Mammary epithelial cell (primary cell): Measurements from ENCODE around the gene GLCE.

ENCODE experiments used
- EZH2 ChIP-seq: IDR thresholded peaks from 2 replicates; pipeline ENCODE4 v1.6.1; 2012; ENCODE audit warnings: low read length, inconsistent platforms, borderline replicate concordance
- TF ChIP-seq, protein P1 (sequence below), 2 donors: IDR thresholded peaks in 1 of 2; conservative IDR thresholded peaks in 1 of 2; 2 replicates each; pipeline ENCODE4 v1.5.1; 2011 to 2012; ENCODE audit warnings: inconsistent platforms in 2 of 2, low read length in 2 of 2, mild to moderate bottlenecking in 2 of 2, control low read depth in 1 of 2, low read depth in 1 of 2; ENCODE audit not compliant: insufficient read depth in 1 of 2; ENCODE audit errors: extremely low read depth in 1 of 2

DNA sequence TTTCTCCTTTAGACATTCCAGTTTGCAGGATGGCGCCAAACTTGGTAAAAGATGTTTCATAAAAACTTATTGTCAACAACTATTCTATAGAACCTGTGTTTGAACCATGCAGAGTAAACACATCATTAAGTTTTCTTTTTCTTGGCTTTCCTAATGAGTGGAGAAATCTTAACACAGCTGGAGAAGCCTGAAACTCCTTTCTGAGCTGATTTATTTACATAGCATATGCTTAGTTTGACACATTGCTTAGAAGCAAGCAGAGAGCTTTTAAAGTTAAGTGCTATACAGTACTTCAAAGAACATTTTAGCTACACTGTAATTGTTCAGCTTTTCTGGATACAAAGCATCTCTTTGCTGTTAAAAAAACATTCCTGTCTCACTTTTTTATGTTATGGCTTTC, 77.3 kb downstream of the GLCE start:
- TF ChIP-seq, protein P1, sequence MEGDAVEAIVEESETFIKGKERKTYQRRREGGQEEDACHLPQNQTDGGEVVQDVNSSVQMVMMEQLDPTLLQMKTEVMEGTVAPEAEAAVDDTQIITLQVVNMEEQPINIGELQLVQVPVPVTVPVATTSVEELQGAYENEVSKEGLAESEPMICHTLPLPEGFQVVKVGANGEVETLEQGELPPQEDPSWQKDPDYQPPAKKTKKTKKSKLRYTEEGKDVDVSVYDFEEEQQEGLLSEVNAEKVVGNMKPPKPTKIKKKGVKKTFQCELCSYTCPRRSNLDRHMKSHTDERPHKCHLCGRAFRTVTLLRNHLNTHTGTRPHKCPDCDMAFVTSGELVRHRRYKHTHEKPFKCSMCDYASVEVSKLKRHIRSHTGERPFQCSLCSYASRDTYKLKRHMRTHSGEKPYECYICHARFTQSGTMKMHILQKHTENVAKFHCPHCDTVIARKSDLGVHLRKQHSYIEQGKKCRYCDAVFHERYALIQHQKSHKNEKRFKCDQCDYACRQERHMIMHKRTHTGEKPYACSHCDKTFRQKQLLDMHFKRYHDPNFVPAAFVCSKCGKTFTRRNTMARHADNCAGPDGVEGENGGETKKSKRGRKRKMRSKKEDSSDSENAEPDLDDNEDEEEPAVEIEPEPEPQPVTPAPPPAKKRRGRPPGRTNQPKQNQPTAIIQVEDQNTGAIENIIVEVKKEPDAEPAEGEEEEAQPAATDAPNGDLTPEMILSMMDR (conservative IDR thresholded peaks at IDR 0.05 in 1 of 2, IDR thresholded peaks at IDR 0.05 in 1 of 2; ENCODE audit: extremely low read depth in 1 of 2, insufficient read depth in 1 of 2, low read depth in 1 of 2, low read length in 2 of 2), result no peak
- no peak for TF ChIP-seq EZH2
